Measurements from ENCODE around the gene FLOT1.
"Not testable (repeated sequence)": the region's sequence is repeated elsewhere in the genome, so short reads cannot be mapped to it uniquely, and the experiment has no call there.

The FLOT1 gene

GRCh38 chr6:30743099-30744053 is 889 bp upstream of the FLOT1 start:
- no peak for DNase-seq

- DNase-seq = no peak
Observed at GRCh38 chr6:30741789-30742315, 635 bp downstream of the FLOT1 start.

GRCh38 chr6:30741063-30741779 is 1.3 kb downstream of the FLOT1 start:
- no peak for DNase-seq

GRCh38 chr6:30740540-30740870 is 2.0 kb downstream of the FLOT1 start:
- no peak for DNase-seq

- DNase-seq = no peak
Observed at GRCh38 chr6:30738532-30738931, 4.0 kb downstream of the FLOT1 start.

- no peak for DNase-seq
Observed at GRCh38 chr6:30735668-30736314, 6.7 kb downstream of the FLOT1 start.

- DNase-seq = no peak
Observed at GRCh38 chr6:30732237-30732943, 10.1 kb downstream of the FLOT1 start.

GRCh38 chr6:30730601-30731435 is 11.7 kb downstream of the FLOT1 start:
- DNase-seq = no peak

- no peak for DNase-seq
Observed at GRCh38 chr6:30727920-30728553, 14.4 kb downstream of the FLOT1 start.

GRCh38 chr6:30726506-30727413 is 15.7 kb downstream of the FLOT1 start:
- no peak for DNase-seq

GRCh38 chr6:30725713-30726505 is 16.6 kb downstream of the FLOT1 start:
- no peak for DNase-seq

- DNase-seq = no peak
Observed at GRCh38 chr6:30724906-30725667, 17.4 kb downstream of the FLOT1 start.

GRCh38 chr6:30723843-30724741 is 18.4 kb downstream of the FLOT1 start:
- DNase-seq = not testable (repeated sequence)

- not testable (repeated sequence) for DNase-seq
Observed at GRCh38 chr6:30723159-30723842, 19.2 kb downstream of the FLOT1 start.

GRCh38 chr6:30722280-30723112 is 20.0 kb downstream of the FLOT1 start:
- peak in 1 of 2 experiments; percentile 65 for DNase-seq

GRCh38 chr6:30722025-30722279 is 20.5 kb downstream of the FLOT1 start:
- not testable (repeated sequence) for DNase-seq
